Ascending aorta (tissue), 2 donors: ENCODE data around the gene CD48. TPM values are rescaled to one million over a fixed set of nuclear protein-coding genes. Genes with fewer than 3 reads are reported as not detected.

Source experiments
- DNase-seq, 2 donors: peaks; one replicate each; pipeline ENCODE4 v3.0.0-alpha.2; 2019; ENCODE audit warnings: low spot score in 2 of 2
- H3K27ac ChIP-seq, 2 donors: fragments of 200-600 bp; sonication (generic); one replicate each; pipeline ENCODE4 v1.5.1; 2016 to 2017; ENCODE audit warnings: mild to moderate bottlenecking in 1 of 2
- H3K27me3 ChIP-seq: fragments of 200-600 bp; sonication (generic); one replicate; pipeline ENCODE4 v1.5.1; 2017
- H3K36me3 ChIP-seq, 2 donors: fragments of 200-600 bp; sonication (generic); one replicate each; pipeline ENCODE4 v1.5.1; 2016
- H3K4me1 ChIP-seq, 2 donors: fragments of 200-600 bp; sonication (generic); one replicate each; pipeline ENCODE4 v1.5.1; 2016 to 2017; ENCODE audit warnings: mild to moderate bottlenecking in 1 of 2
- H3K4me3 ChIP-seq, 2 donors: fragments of 200-600 bp; sonication (generic); one replicate each; pipeline ENCODE4 v1.5.1; 2016 to 2017; ENCODE audit warnings: mild to moderate bottlenecking in 1 of 2
- H3K9me3 ChIP-seq, 2 donors: fragments of 200-600 bp; sonication (generic); one replicate each; pipeline ENCODE4 v1.5.1; 2016
- intact Hi-C: fragments of 100-400 bp; cut with DNase I; formaldehyde crosslinking; loops from one replicate; pipeline ENCODE4 v1.15.1; 2023
- total RNA-seq: library from RNA; depleted of rRNA; stranded (reverse); fragments of >200 nt; gene quantifications from one replicate; pipeline ENCODE4 v1.1.0, GENCODE V29; 2016
- TF ChIP-seq, protein P1 (sequence below), 3 experiments: fragments of 200-600 bp in 2 of 3; fragments of 450-650 bp in 1 of 3; sonication (generic) in 2 of 3; IDR thresholded peaks; one replicate each; pipeline ENCODE4 v1.5.1; 2016 to 2019; ENCODE audit warnings: antibody characterized with exemption in 3 of 3, mild to moderate bottlenecking in 1 of 3, moderate library complexity in 1 of 3

The CD48 gene
- total RNA-seq, 1 donor from 2014 or later, result not detected

GRCh38 chr1:160666079-160666442 is 45.6 kb downstream of the CD48 start:
- Histone ChIP-seq H3K4me3 (no peak overlapping the region), H3K36me3 (no peaks in the 10 kb centered on the region), H3K27me3 (no peaks in the 10 kb centered on the region), H3K9me3 (peaks cover 0 to 6% of the 10 kb centered on the region in 2 donors), H3K4me1 (no peaks in the 10 kb centered on the region), H3K27ac (peak overlapping the region in 1 of 2 donors; percentile 30)
- intact Hi-C loops, result no loop called here
- TF ChIP-seq, protein P1, sequence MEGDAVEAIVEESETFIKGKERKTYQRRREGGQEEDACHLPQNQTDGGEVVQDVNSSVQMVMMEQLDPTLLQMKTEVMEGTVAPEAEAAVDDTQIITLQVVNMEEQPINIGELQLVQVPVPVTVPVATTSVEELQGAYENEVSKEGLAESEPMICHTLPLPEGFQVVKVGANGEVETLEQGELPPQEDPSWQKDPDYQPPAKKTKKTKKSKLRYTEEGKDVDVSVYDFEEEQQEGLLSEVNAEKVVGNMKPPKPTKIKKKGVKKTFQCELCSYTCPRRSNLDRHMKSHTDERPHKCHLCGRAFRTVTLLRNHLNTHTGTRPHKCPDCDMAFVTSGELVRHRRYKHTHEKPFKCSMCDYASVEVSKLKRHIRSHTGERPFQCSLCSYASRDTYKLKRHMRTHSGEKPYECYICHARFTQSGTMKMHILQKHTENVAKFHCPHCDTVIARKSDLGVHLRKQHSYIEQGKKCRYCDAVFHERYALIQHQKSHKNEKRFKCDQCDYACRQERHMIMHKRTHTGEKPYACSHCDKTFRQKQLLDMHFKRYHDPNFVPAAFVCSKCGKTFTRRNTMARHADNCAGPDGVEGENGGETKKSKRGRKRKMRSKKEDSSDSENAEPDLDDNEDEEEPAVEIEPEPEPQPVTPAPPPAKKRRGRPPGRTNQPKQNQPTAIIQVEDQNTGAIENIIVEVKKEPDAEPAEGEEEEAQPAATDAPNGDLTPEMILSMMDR (IDR thresholded peaks at IDR 0.05), result no peak
- no peak for DNase-seq

GRCh38 chr1:160665330-160666078 is 46.1 kb downstream of the CD48 start:
- Histone ChIP-seq H3K4me1 (no peaks in the 10 kb centered on the region), H3K36me3 (no peaks in the 10 kb centered on the region), H3K27me3 (no peaks in the 10 kb centered on the region), H3K4me3 (no peak overlapping the region), H3K27ac (peak overlapping the region in 1 of 2 donors; percentile 30), H3K9me3 (peaks cover 0 to 6% of the 10 kb centered on the region in 2 donors)
- no peak for DNase-seq
- TF ChIP-seq, protein P1 (IDR thresholded peaks at IDR 0.05), result no peak
- intact Hi-C loops, result no loop called here

- Histone ChIP-seq H3K36me3 (no peaks in the 10 kb centered on the region), H3K9me3 (peaks cover 0 to 6% of the 10 kb centered on the region in 2 donors), H3K27me3 (no peaks in the 10 kb centered on the region), H3K4me1 (no peaks in the 10 kb centered on the region), H3K4me3 (no peak overlapping the region), H3K27ac (no peak overlapping the region)
- no peak for DNase-seq
- TF ChIP-seq, protein P1 (IDR thresholded peaks at IDR 0.05), result no peak
- intact Hi-C loops, result no loop called here
These were observed 47.0 kb downstream of the CD48 start for GRCh38 chr1:160664573-160665051.

GRCh38 chr1:160662910-160663309 is 48.7 kb downstream of the CD48 start:
- no peak for DNase-seq
- Histone ChIP-seq H3K4me3 (no peak overlapping the region), H3K27me3 (no peaks in the 10 kb centered on the region), H3K4me1 (no peaks in the 10 kb centered on the region), H3K27ac (no peak overlapping the region), H3K9me3 (no peaks in the 10 kb centered on the region), H3K36me3 (no peaks in the 10 kb centered on the region)
- intact Hi-C loops, result no loop called here
- TF ChIP-seq, protein P1 (IDR thresholded peaks at IDR 0.05), result no peak

- intact Hi-C loops, result no loop called here
- no peak overlapping the region for H3K27ac ChIP-seq
- no peak overlapping the region for H3K4me3 ChIP-seq
- H3K9me3 ChIP-seq, result no peaks in the 10 kb centered on the region
- TF ChIP-seq, protein P1 (IDR thresholded peaks at IDR 0.05), result no peak
- DNase-seq, result no peak
- H3K4me1 ChIP-seq, result no peaks in the 10 kb centered on the region
- H3K36me3 ChIP-seq, result no peaks in the 10 kb centered on the region
- no peaks in the 10 kb centered on the region for H3K27me3 ChIP-seq
These were observed 52.1 kb downstream of the CD48 start for GRCh38 chr1:160659566-160659965.
